ENCODE results near the gene ADSS1.

The ADSS1 gene

GRCh38 chr14:104700225-104700651 is 23.8 kb upstream of the ADSS1 start:
- no peak for DNase-seq (ENCODE audit: low read depth in 2 of 2)

DNA sequence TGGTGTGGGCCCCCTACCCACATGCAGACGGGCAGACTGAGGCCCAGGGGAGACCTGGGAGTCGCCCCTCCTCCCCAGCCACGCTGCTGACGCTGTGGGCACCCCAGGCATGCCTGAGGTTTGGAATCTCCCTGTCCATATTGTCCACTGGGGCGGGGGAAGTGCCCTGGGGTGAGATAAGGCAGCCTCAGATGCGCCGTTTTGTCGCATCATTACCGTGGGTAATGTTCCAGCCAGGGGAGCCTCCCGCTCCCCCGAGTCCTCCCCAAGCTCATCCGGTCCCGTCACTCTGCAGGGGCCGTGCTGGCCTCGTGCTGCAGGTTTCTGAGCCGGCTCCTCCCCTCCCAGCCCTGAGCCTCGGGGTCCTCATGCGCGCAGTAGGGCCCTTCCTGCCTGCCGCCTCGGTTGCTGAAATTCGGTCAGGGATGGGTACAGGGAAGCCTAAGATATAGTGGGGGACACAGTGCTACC is 23.2 kb upstream of the ADSS1 start:
- DNase-seq (ENCODE audit: low read depth in 2 of 2): no peak

DNA sequence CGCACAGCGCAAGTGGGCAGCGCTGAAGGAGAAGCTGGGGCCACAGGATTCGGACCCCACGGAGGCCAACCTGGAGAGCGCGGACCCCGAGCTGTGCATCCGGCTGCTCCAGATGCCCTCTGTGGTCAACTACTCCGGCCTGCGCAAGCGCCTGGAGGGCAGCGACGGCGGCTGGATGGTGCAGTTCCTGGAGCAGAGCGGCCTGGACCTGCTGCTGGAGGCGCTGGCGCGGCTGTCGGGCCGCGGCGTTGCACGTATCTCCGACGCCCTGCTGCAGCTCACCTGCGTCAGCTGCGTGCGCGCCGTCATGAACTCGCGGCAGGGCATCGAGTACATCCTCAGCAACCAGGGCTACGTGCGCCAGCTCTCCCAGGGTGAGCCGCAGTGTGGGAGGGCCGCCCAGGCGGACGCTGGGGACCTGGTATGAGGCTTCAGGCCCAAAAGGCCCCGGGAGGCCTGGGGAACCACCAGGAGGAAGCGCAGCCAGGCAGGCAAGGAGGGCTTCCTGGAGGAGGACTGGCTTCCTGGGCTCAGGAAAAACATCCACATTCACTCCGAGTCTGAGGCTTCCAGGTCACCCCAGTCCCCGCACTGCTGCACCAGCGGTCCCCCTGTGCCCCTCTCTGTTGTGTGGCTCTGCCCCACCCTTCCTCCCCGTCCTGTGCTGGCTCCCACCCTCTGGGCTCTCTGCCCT is 22.5 kb upstream of the ADSS1 start:
- no peak for DNase-seq (ENCODE audit: low read depth in 2 of 2)

DNA sequence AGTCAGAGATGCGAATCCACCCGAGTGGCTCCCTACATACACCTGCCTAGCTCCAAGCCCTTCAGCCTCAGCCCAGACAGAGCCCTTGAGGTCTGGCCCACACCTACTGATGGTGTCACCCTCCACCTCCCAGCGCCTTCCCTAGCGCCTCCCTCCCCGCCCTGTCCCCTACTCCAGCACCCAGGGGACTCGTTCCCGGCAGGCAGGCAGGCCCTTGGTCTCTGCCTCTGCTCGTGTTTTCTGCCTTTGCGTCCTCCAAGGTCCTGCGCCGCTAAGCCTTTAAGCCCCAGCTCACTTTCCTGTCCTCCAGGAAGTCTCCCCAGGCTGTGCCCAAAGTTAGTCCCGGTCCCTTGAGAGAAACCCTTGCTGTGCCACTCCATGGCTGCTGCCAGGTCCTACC is 21.9 kb upstream of the ADSS1 start:
- no peak for DNase-seq (ENCODE audit: low read depth in 2 of 2)

GRCh38 chr14:104702673-104703072 is 21.4 kb upstream of the ADSS1 start:
- DNase-seq (ENCODE audit: low read depth in 2 of 2): no peak

DNA sequence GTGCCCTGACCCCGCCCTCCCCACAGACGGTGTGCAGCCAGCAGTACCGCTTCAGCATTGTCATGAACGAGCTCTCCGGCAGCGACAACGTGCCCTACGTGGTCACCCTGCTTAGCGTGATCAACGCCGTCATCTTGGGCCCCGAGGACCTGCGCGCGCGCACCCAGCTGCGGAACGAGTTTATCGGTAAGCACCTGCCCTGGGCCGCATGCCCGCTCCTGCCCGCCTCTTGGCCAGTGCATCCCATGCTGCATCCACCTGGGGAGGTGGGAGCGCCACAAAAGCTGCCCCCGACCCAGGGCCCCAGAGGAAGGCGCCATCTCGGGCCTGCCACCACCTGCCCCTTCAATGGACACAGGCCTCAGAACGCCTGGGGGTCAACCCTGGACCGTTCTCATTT is 20.8 kb upstream of the ADSS1 start:
- no peak for DNase-seq (ENCODE audit: low read depth in 2 of 2)

- DNase-seq (ENCODE audit: low read depth in 2 of 2): no peak
These were observed 19.8 kb upstream of the ADSS1 start for GRCh38 chr14:104704252-104704651.

DNA sequence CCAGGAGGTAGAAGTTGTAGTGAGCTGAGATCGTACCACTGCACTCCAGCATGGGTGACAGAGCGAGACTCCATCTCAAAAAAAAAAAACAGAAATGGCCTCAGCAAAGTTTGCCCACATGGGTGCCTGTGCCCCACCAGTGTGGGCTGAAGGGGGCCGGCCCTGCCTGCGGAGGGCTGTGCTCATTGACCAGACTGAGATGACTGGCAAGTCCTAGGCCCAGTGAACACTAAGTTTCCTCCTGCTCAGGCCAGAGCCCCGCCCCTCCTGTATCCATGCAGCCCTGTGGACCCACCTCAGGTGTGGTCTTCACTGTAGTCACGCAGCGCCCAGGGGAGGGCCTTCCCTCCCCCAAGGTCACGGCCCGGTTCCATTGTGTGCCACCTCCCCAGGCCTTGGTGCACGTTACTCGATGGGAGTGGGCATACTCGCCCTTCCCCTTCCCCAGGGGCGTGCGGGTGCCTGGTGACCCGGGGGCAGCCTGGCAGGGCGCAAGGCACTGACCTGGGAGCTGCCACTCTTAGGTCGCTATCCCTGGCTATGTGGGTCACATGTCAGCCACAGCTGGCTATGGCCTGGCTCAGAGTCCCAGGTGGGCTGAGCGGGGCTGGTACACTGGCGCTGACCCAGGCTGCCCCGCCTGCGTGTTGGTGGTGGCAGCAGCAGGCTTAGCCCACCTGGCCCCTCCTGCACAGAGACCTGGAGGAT is 18.5 kb upstream of the ADSS1 start:
- DNase-seq (ENCODE audit: low read depth in 2 of 2): no peak

GRCh38 chr14:104706733-104707607 is 17.1 kb upstream of the ADSS1 start:
- DNase-seq (ENCODE audit: low read depth in 2 of 2): no peak

GRCh38 chr14:104707608-104708595 is 16.1 kb upstream of the ADSS1 start:
- no peak for DNase-seq (ENCODE audit: low read depth in 2 of 2)

DNA sequence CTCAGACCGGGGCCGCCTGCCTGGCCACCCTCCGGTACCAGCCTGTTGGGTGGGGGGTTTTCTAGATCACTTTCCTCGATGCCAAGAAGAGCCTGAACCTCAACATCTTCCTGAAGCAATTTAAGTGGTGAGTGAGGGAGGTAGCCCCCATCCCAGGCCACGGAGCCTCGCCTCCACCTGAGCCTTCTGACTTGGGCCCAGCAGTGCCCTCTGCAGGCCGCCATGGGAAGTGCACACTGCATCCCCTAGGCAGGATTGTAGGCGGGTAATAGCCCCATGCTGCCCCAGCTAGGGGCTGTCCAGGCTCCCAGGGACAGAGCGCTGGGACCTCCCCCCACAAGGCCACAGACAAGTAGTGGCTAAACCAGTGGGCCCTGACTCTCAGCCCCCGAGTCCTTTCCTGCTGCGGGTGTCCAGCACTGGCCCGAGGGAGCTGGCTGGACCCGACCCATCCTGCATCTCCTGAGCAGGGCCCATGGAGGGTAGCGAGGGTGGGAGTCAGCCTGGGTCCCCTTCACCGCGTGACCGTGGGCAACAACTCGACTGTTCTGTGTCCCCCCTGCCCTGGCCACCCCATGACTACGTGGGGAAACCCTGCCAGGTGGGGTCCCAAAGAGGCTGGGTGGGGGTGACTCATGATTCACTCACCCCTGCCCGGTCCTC is 15.3 kb upstream of the ADSS1 start:
- peak; percentile 34 to 45 for DNase-seq (ENCODE audit: low read depth in 2 of 2)

- DNase-seq (ENCODE audit: low read depth in 2 of 2): no peak
These were observed 14.5 kb upstream of the ADSS1 start for GRCh38 chr14:104709387-104710039.

DNA sequence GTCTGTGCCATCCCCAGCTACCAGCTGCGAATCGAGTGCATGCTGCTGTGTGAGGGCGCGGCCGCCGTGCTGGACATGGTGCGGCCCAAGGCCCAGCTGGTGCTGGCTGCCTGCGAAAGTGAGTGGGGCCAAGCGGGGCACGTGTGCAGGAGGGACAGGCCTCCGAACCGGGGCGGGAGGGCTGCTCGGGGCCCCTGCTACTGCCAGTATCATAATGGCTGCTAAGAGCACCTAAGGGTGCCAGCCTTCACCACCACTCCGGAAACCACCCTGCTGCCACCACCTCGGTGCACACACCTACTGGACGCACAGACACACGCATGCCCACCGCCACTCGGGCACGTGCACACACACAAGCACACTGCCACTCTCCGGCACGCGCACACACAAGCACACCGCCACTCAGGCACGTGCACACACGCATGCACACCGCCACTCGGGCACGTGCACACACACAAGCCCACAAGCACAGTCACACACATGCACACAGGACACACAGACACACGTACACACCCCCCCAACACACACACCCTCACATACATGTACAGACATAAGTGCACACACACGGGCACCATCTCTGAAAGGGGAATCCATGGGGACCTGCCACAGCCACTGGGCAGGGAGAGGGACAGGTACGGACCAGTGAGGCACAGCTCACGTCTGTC is 13.8 kb upstream of the ADSS1 start:
- DNase-seq (ENCODE audit: low read depth in 2 of 2): no peak

DNA sequence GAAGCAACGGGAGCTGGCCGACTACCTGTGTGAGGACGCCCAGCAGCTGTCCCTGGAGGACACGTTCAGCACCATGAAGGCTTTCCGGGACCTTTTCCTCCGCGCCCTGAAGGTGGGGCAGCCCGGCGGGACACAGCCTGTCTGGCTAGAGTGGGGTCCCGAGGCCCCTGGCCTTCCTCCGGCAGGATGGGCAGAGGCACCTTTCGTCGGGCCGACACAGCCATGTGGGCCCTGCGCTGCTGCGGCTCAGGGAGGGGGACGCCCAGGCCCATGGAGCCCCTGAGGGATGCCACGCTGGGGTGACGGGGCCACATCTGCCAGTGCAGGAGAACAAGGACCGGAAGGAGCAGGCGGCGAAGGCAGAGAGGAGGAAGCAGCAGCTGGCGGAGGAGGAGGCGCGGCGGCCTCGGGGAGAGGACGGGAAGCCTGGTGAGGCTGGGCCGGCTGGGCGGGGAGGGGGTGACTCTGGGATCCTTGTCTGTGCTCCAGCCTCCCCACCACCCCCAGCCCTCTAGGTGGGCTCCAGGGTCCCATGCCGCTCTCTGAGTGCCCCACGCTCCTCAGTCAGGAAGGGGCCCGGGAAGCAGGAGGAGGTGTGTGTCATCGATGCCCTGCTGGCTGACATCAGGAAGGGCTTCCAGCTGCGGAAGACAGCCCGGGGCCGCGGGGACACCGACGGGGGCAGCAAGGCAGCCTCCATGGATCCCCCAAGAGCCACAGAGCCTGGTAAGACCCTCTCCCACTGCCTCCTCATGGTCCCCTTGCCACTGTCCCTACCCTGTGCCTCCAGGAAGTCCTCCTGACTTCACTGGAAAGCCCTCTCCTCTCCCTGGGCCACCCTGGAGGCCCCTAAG is 10.9 kb upstream of the ADSS1 start:
- no peak for DNase-seq (ENCODE audit: low read depth in 2 of 2)

- no peak for DNase-seq (ENCODE audit: low read depth in 2 of 2)
These were observed 10.0 kb upstream of the ADSS1 start for GRCh38 chr14:104714066-104714465.

DNA sequence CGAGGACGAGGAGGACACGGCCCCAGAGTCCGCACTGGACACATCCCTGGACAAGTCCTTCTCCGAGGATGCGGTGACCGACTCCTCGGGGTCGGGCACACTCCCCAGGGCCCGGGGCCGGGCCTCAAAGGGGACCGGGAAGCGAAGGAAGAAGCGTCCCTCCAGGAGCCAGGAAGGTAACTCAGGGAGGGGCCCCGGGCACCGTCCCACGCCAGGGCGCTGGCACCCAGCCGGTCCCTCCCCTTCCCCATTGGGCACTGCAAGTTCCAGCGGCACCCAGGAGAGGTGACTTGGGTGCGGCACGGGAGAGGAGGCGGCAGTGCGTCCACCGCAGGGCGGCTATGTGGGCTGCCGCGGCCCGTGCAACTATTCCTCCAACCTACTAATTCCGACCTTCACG is 9.3 kb upstream of the ADSS1 start:
- DNase-seq (ENCODE audit: low read depth in 2 of 2): no peak

GRCh38 chr14:104715416-104715815 is 8.6 kb upstream of the ADSS1 start:
- DNase-seq (ENCODE audit: low read depth in 2 of 2): no peak

GRCh38 chr14:104715871-104716270 is 8.2 kb upstream of the ADSS1 start:
- DNase-seq (ENCODE audit: low read depth in 2 of 2): no peak

DNA sequence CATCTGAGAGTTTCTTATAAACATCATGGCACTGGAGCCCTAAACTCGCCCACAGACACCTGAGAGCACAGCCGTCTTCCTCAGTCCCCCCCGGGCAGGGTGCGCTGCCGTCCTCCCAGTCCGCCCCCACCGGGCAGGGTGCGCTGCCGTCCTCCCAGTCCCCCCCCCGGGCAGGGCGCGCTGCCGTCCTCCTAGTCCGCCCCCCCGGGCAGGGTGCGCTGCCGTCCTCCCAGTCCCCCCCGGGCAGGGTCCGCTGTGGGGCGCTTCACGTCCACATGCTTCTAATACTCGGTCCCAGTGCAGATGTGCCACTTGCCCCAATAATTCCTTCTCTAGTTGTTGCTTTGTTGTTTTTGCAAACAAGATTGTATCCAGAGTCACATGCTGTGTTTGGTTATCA is 6.9 kb upstream of the ADSS1 start:
- no peak for DNase-seq (ENCODE audit: low read depth in 2 of 2)

Measured in stimulated activated CD8-positive, alpha-beta memory T cell treated with anti-CD3 and anti-CD28 coated beads, Interleukin-15, amount 100 ng/mL, for 4 hours (primary cell).